H1 (cell line): ENCODE measurements around the gene EPB41L4B. TPM values are rescaled to one million over a fixed set of nuclear protein-coding genes. Genes with fewer than 3 reads are reported as not detected.

Source experiments
- CTCF ChIA-PET: fragments of 300-600 bp; sonication (Branson Sonifier 250); formaldehyde crosslinking; loops from one replicate; lab custom pipeline; 2021; ENCODE audit not compliant: partially characterized antibody; lab: Charles Lee
- POLR2A ChIA-PET: fragments of 300-600 bp; sonication (Branson Sonifier 250); formaldehyde crosslinking; loops from one replicate; lab custom pipeline; 2021; ENCODE audit warnings: inconsistent platforms; ENCODE audit not compliant: partially characterized antibody; lab: Charles Lee
- DNase-seq, 2 experiments: peaks; one replicate each; pipeline versions ENCODE4 v3.0.0 to v3.0.0-alpha.2; 2010 to 2022; ENCODE audit warnings: low spot score in 2 of 2, low read depth in 1 of 2, mixed read lengths in 1 of 2
- FAIRE-seq: peaks from 2 replicates; lab custom pipeline; 2011; peaks lifted over from hg19 to GRCh38; lab: Jason Lieb, UNC
- H2AFZ ChIP-seq: 2 replicates; pipeline ENCODE4 v1.8.1; 2012; ENCODE audit warnings: low read length, inconsistent platforms
- H2AK5ac ChIP-seq: 2 replicates; pipeline ENCODE4 v1.6.1; 2013; ENCODE audit warnings: low read depth, low read length
- H2BK120ac ChIP-seq: replicated peaks from 2 replicates; pipeline ENCODE3; 2013; ENCODE audit warnings: low read depth, low read length, inconsistent platforms
- H2BK12ac ChIP-seq: 2 replicates; pipeline ENCODE4 v1.6.1; 2013; ENCODE audit warnings: low read depth, low read length
- H2BK15ac ChIP-seq: 2 replicates; pipeline ENCODE4 v1.6.1; 2013; ENCODE audit warnings: low read length
- H2BK20ac ChIP-seq: 2 replicates; pipeline ENCODE4 v1.6.1; 2013; ENCODE audit warnings: low read length
- H2BK5ac ChIP-seq: 2 replicates; pipeline ENCODE4 v1.6.1; 2013; ENCODE audit warnings: low read depth, low read length
- H3K14ac ChIP-seq: 2 replicates; pipeline ENCODE4 v1.6.1; 2013; ENCODE audit warnings: inconsistent platforms; ENCODE audit not compliant: insufficient read length
- H3K18ac ChIP-seq: 2 replicates; pipeline ENCODE4 v1.6.1; 2013; ENCODE audit warnings: low read length; ENCODE audit errors: extremely low read depth
- H3K23ac ChIP-seq: 2 replicates; pipeline ENCODE4 v1.6.1; 2013; ENCODE audit warnings: inconsistent platforms; ENCODE audit not compliant: insufficient read length
- H3K23me2 ChIP-seq: 2 replicates; pipeline ENCODE4 v1.6.1; 2013; ENCODE audit warnings: low read depth, low read length
- H3K27ac ChIP-seq: 2 replicates; pipeline ENCODE4 v1.6.1; 2011; ENCODE audit warnings: low read depth, low read length, inconsistent platforms
- H3K27me3 ChIP-seq, 4 experiments: replicated peaks in 1 of 4; 1 replicate in 1 of 4; 2 replicates in 3 of 4; pipeline versions ENCODE4 v1.6.1 to v1.8.1; 2011 to 2013; ENCODE audit warnings: low read length in 3 of 4, mild to moderate bottlenecking in 3 of 4, inconsistent platforms in 2 of 4, mixed read lengths in 2 of 4, moderate library complexity in 1 of 4; ENCODE audit not compliant: control insufficient read depth in 3 of 4, insufficient read depth in 3 of 4; ENCODE audit errors: extremely low read depth in 1 of 4
- H3K36me3 ChIP-seq, 4 experiments: 2 replicates each; pipeline versions ENCODE4 v1.6.1 to v1.8.1; 2011 to 2013; ENCODE audit warnings: mild to moderate bottlenecking in 4 of 4, low read length in 3 of 4, moderate library complexity in 2 of 4, control low read depth in 1 of 4, inconsistent platforms in 1 of 4; ENCODE audit not compliant: insufficient read depth in 4 of 4, control insufficient read depth in 2 of 4
- H3K4ac ChIP-seq: replicated peaks from 2 replicates; pipeline ENCODE3; 2013; ENCODE audit warnings: low read length, low read depth, mixed read lengths, inconsistent platforms; ENCODE audit not compliant: insufficient read length
- H3K4me1 ChIP-seq, 4 experiments: replicated peaks in 1 of 4; 1 replicate in 1 of 4; 2 replicates in 3 of 4; pipeline versions ENCODE4 v1.6.1 to v1.8.1; 2011 to 2013; ENCODE audit warnings: low read length in 3 of 4, inconsistent platforms in 2 of 4, mixed read lengths in 1 of 4; ENCODE audit not compliant: insufficient read depth in 4 of 4, control insufficient read depth in 3 of 4
- H3K4me2 ChIP-seq, 2 experiments: 2 replicates each; pipeline versions ENCODE4 v1.6.1 to v1.8.1; 2011 to 2013; ENCODE audit warnings: low read depth in 2 of 2, low read length in 2 of 2, control low read depth in 1 of 2, inconsistent platforms in 1 of 2, mild to moderate bottlenecking in 1 of 2; ENCODE audit not compliant: insufficient read depth in 1 of 2
- H3K4me3 ChIP-seq, 4 experiments: fragments of 200-600, 300-600 bp in 1 of 4; sonication (generic), shearing (Covaris generic), sonication (Bioruptor Twin) in 1 of 4; 2 replicates each; pipeline versions ENCODE4 v1.5.1 to v1.8.1; 2011 to 2016; ENCODE audit warnings: low read length in 4 of 4, low read depth in 3 of 4, control low read depth in 2 of 4, inconsistent platforms in 2 of 4, mild to moderate bottlenecking in 2 of 4, mixed read lengths in 1 of 4, moderate library complexity in 1 of 4; ENCODE audit not compliant: insufficient read depth in 2 of 4; ENCODE audit errors: extremely low read depth in 1 of 4
- H3K56ac ChIP-seq: replicated peaks from 2 replicates; pipeline ENCODE3; 2013; ENCODE audit warnings: low read depth, mild to moderate bottlenecking, mixed read lengths, low read length, inconsistent platforms; ENCODE audit not compliant: insufficient read length
- H3K79me1 ChIP-seq: 2 replicates; pipeline ENCODE4 v1.6.1; 2013; ENCODE audit warnings: low read depth, low read length, control low read depth
- H3K79me2 ChIP-seq, 2 experiments: 2 replicates each; pipeline versions ENCODE4 v1.6.1 to v1.8.1; 2012 to 2013; ENCODE audit warnings: low read length in 2 of 2, mild to moderate bottlenecking in 2 of 2, inconsistent platforms in 1 of 2; ENCODE audit not compliant: insufficient read depth in 2 of 2, control insufficient read depth in 1 of 2
- H3K9ac ChIP-seq, 4 experiments: replicated peaks in 1 of 4; 1 replicate in 1 of 4; 2 replicates in 3 of 4; pipeline versions ENCODE4 v1.6.1 to v1.8.1; 2011 to 2013; ENCODE audit warnings: low read depth in 3 of 4, low read length in 3 of 4, control low read depth in 2 of 4, mild to moderate bottlenecking in 2 of 4, moderate library complexity in 2 of 4, inconsistent platforms in 1 of 4; ENCODE audit errors: extremely low read depth in 1 of 4
- H3K9me3 ChIP-seq, 2 experiments: 2 replicates each; pipeline versions ENCODE4 v1.6.1 to v1.8.1; 2012 to 2013; ENCODE audit warnings: mild to moderate bottlenecking in 2 of 2, moderate library complexity in 2 of 2, control low read depth in 1 of 2, inconsistent platforms in 1 of 2, low read depth in 1 of 2, low read length in 1 of 2, mixed read lengths in 1 of 2; ENCODE audit not compliant: insufficient read depth in 2 of 2
- H4K20me1 ChIP-seq, 2 experiments: replicated peaks in 1 of 2; 2 replicates each; pipeline versions ENCODE3 to v1.8.1; 2011 to 2013; ENCODE audit warnings: inconsistent platforms in 2 of 2, low read length in 2 of 2, mild to moderate bottlenecking in 1 of 2; ENCODE audit not compliant: insufficient read depth in 2 of 2, control insufficient read depth in 1 of 2
- H4K5ac ChIP-seq: 2 replicates; pipeline ENCODE4 v1.6.1; 2013; ENCODE audit warnings: low read length, low read depth, mixed read lengths, inconsistent platforms; ENCODE audit not compliant: insufficient read length
- H4K8ac ChIP-seq: 2 replicates; pipeline ENCODE4 v1.8.0; 2013; ENCODE audit warnings: mild to moderate bottlenecking, moderate library complexity, low read length, inconsistent platforms; ENCODE audit not compliant: insufficient read depth; ENCODE audit errors: extremely low read depth
- H4K91ac ChIP-seq: replicated peaks from 2 replicates; pipeline ENCODE3; 2013; ENCODE audit warnings: low read length, mixed read lengths, inconsistent platforms; ENCODE audit not compliant: insufficient read length
- ASH2L ChIP-seq: fragments of 200-600, 300-600 bp; sonication (generic); IDR thresholded peaks from one replicate; pipeline ENCODE4 v1.7.1; 2017; ENCODE audit warnings: low read length
- CHD2 ChIP-seq: IDR thresholded peaks from 2 replicates; pipeline ENCODE4 v1.6.1; 2012; ENCODE audit warnings: low read length, improper control_type of control experiment
- CREB1 ChIP-seq: IDR thresholded peaks from 2 replicates; pipeline ENCODE4 v1.6.1; 2012; ENCODE audit warnings: inconsistent platforms
- EGR1 ChIP-seq: IDR thresholded peaks from 2 replicates; pipeline ENCODE4 v1.6.1; 2011; ENCODE audit warnings: low read depth, low read length, borderline replicate concordance
- JUN ChIP-seq: IDR thresholded peaks from 2 replicates; pipeline ENCODE4 v1.6.1; 2011; ENCODE audit warnings: low read depth, mild to moderate bottlenecking, improper control_type of control experiment, low read length
- KDM1A ChIP-seq: fragments of 200-600, 300-600 bp; sonication (generic); IDR thresholded peaks from 2 replicates; pipeline ENCODE4 v1.7.1; 2016; ENCODE audit warnings: mild to moderate bottlenecking, low read length, borderline replicate concordance
- NRF1 ChIP-seq: IDR thresholded peaks from 2 replicates; pipeline ENCODE4 v1.6.1; 2011; ENCODE audit warnings: mild to moderate bottlenecking, low read depth, low read length, improper control_type of control experiment
- RAD21 ChIP-seq, 2 experiments: IDR thresholded peaks in 1 of 2; conservative IDR thresholded peaks in 1 of 2; 2 replicates each; pipeline ENCODE4 v1.6.1; 2011; ENCODE audit warnings: low read depth in 2 of 2, low read length in 2 of 2, improper control_type of control experiment in 1 of 2, inconsistent platforms in 1 of 2, mild to moderate bottlenecking in 1 of 2, moderate library complexity in 1 of 2
- RNF2 ChIP-seq: fragments of 200-900, 300-1000 bp; sonication (generic); IDR thresholded peaks from 2 replicates; pipeline ENCODE4 v1.7.1; 2016; ENCODE audit warnings: borderline replicate concordance, low read depth, mild to moderate bottlenecking, antibody characterized with exemption, low read length; ENCODE audit not compliant: poor library complexity, severe bottlenecking; ENCODE audit errors: missing control alignments
- SIRT6 ChIP-seq: IDR thresholded peaks from one replicate; pipeline ENCODE4 v1.7.1; 2012; ENCODE audit warnings: low read length, inconsistent platforms
- SP4 ChIP-seq: IDR thresholded peaks from 2 replicates; pipeline ENCODE4 v1.6.1; 2012; ENCODE audit warnings: low read length, inconsistent platforms
- TAF1 ChIP-seq: IDR thresholded peaks from 2 replicates; pipeline ENCODE4 v1.6.1; 2011; ENCODE audit warnings: mild to moderate bottlenecking, low read depth, low read length
- TEAD4 ChIP-seq: IDR thresholded peaks from 2 replicates; pipeline ENCODE4 v1.6.1; 2012; ENCODE audit warnings: low read depth, low read length, inconsistent platforms, mixed read lengths
- WGBS, 2 experiments: shearing (Covaris generic) in 1 of 2; methylation state at CpG; one replicate each; pipeline versions ENCODE4 v1.1.6 to v1.1.7; 2013 to 2015; ENCODE audit warnings: low lambda C conversion rate in 2 of 2, mixed read lengths in 2 of 2, inconsistent platforms in 1 of 2, low coverage in 1 of 2, missing lambda C conversion rate in 1 of 2; ENCODE audit not compliant: insufficient replicate concordance in 2 of 2, insufficient coverage in 1 of 2, insufficient read length in 1 of 2; ENCODE audit errors: extremely low coverage in 1 of 2, missing lambda C conversion rate in 1 of 2; 5-methylcytosine and 5-hydroxymethylcytosine counted together
- polyA plus RNA-seq, 7 experiments: library from polyadenylated mRNA; depleted of rRNA in 3 of 7; stranded (reverse) in 5 of 7; unstranded in 2 of 7; fragments of >200 nt in 5 of 7; fragments of 200-250 nt in 2 of 7; gene quantifications; 1 replicate in 5 of 7; 2 replicates in 1 of 7; 4 replicates in 1 of 7; pipeline versions ENCODE4 v1.2.1 to v1.2.3, GENCODE V29; 2011 to 2013; ENCODE audit warnings: missing spikeins in 2 of 7, mixed read lengths in 2 of 7
- total RNA-seq: library from RNA; stranded (reverse); fragmentation: NEBNext Ultra II Directional; extraction: Animal tissue kit (Norgen Biotek cat#: 25700); gene quantifications from 2 replicates; pipeline ENCODE4 v1.2.1, GENCODE V29; 2021

Gene EPB41L4B
- total and polyA plus RNA-seq, 2 of the 8 experiments (the other 6 are each of a cell fraction or from before 2014, with no cell fraction given) = 11.9 to 25.0 TPM

DNA sequence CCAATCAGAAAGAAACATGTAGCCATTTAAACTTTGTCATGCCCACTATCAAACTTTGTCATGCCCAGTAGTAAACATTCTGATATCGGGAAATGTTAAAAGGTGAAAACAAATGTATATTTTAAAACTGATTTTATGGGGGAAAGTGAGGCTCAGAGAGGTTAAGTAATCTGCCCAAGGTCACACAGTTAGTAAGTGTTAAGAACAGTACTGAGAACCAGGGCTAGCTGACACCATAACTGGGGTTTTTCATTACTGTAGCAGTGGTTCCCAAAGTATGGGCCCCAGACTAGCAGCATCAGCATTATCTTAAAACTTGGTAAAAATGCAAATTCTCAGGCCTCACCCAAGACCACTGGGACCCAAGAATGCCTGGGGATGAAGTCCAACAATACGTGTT lies 143.9 kb downstream of the EPB41L4B start:
- POLR2A ChIA-PET = interaction anchor here (1.4 kb wide), 1 partner anchor 141 kb away, joined by 3 read pairs; no protein-coding TSS in a partner anchor
- H3K4me2 ChIP-seq = no peak overlapping the region
- no peak overlapping the region for H2BK5ac ChIP-seq
- no peak for FAIRE-seq
- no peak overlapping the region for H3K56ac ChIP-seq
- H3K4me1 ChIP-seq = no peaks in the 10 kb centered on the region
- H3K36me3 ChIP-seq = no peaks in the 10 kb centered on the region
- H3K79me1 ChIP-seq = no peaks in the 10 kb centered on the region
- no peak overlapping the region for H2AK5ac ChIP-seq
- no peak for DNase-seq
- no peak overlapping the region for H4K8ac ChIP-seq
- H2BK15ac ChIP-seq = no peak overlapping the region
- H3K23me2 ChIP-seq = no peaks in the 10 kb centered on the region
- no peak overlapping the region for H3K23ac ChIP-seq
- 81% methylated on average over 2 of the region's 2 CpGs; no CpG with 5 or more reads in 1 of the 2 experiments for WGBS, 2 experiments
- no peak overlapping the region for H3K14ac ChIP-seq
- H4K91ac ChIP-seq = no peak overlapping the region
- no peak overlapping the region for H2BK12ac ChIP-seq
- no peaks in the 10 kb centered on the region for H4K20me1 ChIP-seq
- H3K9me3 ChIP-seq = no peaks in the 10 kb centered on the region
- H3K18ac ChIP-seq = no peak overlapping the region
- H2BK120ac ChIP-seq = no peak overlapping the region
- no peaks in the 10 kb centered on the region for H3K27me3 ChIP-seq
- H3K4me3 ChIP-seq = no peak overlapping the region
- H3K9ac ChIP-seq = no peak overlapping the region
- H4K5ac ChIP-seq = no peak overlapping the region
- H2AFZ ChIP-seq = no peak overlapping the region
- H3K79me2 ChIP-seq = no peaks in the 10 kb centered on the region
- CTCF ChIA-PET = interaction anchor here (0.6 to 2.1 kb wide), 8 partner anchors 10 to 277 kb away, joined by 3 to 7 read pairs (median 3); partner anchors contain the start of gene FRRS1L
- H3K4ac ChIP-seq = no peak overlapping the region
- H2BK20ac ChIP-seq = no peak overlapping the region
- H3K27ac ChIP-seq = no peak overlapping the region
- TF ChIP-seq EGR1 (no peak), TAF1 (no peak), CREB1 (no peak), RAD21 (IDR thresholded peaks at IDR 0.05 in 1 of 2, conservative IDR thresholded peaks at IDR 0.05 in 1 of 2; ENCODE audit: low read depth in 2 of 2, low read length in 2 of 2) (no peak), SP4 (no peak), ASH2L (no peak), RNF2 (no peak), SIRT6 (no peak), JUN (no peak), NRF1 (no peak), KDM1A (no peak), CHD2 (no peak), TEAD4 (no peak)
